NCI-H1417 treated with DMSO at 0.1 percent for 48 hours (cell line): ENCODE results near the gene CD48.

Experiments used
- DNase-seq: peaks from one replicate; lab custom pipeline; 2025; lab: John Stamatoyannopoulos, UW

CD48 gene

DNA sequence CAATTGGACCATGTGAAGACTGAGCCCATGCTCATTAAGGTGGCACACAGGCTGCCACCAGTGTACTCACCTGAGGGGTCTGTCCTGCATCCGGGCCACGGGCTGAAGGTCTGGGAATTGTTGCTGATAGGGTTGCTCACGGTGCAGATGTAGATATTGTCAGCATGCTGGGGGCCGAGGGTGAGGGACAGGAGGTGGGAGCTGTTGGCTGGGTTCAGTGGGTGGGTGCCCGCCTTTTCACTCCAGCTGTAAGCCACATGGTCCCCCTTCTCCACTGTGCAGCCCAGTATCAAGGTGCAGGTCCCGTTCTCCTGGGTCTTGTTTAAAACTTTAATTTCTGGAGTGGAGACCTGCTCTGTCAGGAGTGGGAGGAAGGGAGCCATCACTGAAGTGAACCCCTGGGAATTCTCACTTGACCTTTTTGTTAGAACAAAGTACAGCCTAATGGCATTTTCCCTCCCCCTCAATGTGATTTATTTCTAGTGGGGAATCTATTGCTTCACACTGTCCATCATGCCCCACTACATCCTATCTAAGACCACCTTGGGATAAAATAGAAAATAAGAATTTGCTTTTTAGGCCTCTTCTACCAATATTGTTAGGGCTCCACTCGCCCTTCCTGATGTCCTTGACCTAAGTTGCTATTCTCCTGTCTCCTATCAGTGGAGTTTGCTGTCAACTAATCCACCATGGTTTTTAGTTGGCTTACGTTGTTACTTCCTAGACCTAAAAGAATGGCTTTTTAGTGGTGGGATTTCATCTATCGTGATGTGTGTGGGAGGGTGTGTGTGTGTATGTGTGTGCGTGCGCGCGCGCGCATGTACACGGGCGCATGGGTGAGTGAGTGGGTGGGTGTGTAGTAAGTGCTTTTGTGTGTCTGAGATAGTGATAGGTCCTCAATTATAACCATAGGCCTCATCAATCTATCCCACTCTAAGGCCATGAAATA, 76.8 kb downstream of the CD48 start:
- no peak for DNase-seq

- no peak for DNase-seq
Measured at GRCh38 chr1:160633330-160633903, 78.2 kb downstream of the CD48 start.

DNA sequence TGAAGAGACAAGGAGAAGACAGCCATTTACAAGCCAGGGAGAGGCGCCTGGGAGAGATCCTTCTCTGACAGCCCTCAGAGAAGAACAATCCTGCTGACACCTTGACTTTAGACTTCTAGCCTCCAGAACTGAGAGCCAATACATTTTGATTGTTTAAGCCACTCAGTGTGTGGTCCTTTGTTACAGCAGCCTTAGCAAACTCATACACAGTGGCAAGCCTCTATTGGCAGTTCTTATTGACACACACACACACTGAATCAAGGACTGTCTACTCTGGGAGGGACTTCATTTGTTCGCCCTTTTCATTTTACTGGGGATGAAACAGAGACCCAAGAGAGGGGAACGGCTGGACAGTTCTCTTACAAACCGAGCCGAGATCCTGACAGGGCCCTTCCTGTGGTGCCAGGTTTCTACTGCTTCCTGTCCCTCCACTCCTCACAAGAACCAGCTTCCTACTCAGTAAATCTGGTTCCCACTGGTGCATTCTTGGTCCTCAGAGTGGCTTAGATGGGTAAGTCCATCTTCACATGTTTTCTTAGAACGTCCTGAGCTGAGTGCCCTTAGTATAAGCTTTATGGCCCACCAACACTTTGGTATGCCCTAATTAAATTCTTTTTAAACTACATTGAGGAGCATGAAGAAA, 79.5 kb downstream of the CD48 start:
- no peak for DNase-seq

DNA sequence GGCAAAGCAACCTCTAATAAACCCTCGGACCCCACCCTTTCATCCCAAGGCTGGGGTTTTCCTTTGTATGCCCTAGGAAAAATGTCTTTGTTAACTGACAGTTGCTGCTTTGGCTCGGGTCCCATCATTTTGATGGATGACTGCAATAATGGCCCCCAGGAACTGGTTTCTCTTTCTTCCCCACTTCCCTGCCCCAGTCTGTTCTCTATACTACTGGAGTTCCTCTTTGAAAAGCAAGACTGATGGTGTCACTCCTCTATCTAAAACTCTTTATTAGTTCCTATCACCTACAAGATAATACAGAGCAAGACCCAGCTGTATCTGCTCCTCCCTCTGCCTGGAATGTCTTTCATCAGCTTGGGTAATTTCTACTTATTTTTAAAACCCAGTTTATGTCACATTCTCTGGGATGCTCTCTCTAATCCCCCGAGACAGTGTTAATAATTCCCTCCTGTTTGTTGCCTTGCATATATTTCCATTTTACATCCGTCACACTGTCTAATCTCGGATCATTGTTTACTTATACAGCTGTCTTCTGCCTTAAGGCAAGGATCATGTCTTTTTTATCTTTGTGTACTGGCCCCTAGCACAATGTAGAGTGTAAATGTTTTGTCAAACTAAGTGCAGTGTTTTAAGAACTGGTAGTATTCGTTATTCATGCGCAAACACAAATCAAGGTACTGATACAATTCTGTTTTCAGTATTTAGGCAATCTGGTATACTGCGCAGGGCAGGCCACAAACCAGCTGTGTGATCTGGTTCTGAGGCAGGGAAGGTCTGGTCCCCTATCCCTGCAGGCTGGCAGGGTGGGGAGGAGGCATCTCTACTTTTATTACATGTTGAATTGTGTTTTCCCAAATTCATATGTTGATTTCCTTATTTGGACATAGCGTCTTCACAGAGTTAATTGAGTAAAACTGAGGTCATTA, 80.8 kb downstream of the CD48 start:
- DNase-seq = no peak

DNA sequence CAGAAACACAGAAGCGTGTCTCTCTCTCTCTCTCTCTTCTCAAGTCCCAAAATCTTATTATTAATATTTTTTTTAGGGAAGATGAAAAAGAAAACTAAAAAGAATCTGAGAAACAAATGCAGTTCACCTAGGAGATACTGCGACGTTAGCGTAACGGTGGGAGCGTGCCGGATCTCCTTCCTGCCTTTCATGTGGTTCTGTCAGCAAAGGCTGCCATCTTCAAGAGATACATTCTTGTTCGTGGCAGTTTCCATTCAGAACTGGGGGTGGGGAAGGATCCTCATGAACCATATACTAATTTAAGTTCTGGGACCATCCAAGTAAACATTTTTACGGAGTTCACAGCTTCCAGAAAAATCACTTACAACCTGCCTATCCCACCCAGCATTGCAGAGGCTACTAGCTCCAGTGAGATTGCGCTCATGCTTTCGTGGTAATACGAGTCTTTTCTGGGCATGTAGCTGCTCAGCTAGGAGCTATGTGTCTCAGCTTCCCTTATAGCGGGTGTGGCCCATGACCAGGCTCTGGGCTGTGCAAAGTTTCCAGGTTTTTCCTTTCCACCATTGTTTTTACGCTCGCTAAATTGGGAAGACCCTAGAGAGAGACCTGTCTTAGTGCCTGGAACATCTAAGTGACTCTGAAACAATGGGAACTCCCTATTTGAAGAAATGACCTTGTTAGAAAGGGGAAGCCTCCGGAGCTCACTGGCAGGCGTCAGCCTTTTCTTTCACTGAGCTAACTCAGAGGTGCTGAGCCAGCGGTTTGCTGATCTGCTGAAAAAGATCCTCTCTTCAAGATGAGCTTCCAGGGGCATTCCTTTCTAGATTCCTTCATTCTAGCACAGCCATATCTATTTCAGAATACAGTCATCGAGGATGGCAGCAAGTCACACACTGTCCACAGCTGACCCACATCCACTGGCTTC, 82.1 kb downstream of the CD48 start:
- DNase-seq = no peak

GRCh38 chr1:160628799-160629263, 82.8 kb downstream of the CD48 start:
- DNase-seq = no peak
